Ishikawa (cell line): ENCODE results near the gene SAMHD1.

ENCODE experiments used
- CEBPB ChIP-seq: IDR thresholded peaks from 2 replicates; pipeline ENCODE4 v1.6.1; 2012
- CREB1 ChIP-seq: IDR thresholded peaks from 2 replicates; pipeline ENCODE4 v1.6.1; 2012; ENCODE audit warnings: low read depth
- EGR1 ChIP-seq: IDR thresholded peaks from 2 replicates; pipeline ENCODE4 v1.6.1; 2012
- EP300 ChIP-seq: IDR thresholded peaks from 2 replicates; pipeline ENCODE4 v1.6.1; 2012; ENCODE audit warnings: borderline replicate concordance
- FOXM1 ChIP-seq: IDR thresholded peaks from 2 replicates; pipeline ENCODE4 v1.6.1; 2012; ENCODE audit warnings: low read depth, borderline replicate concordance
- NFIC ChIP-seq: IDR thresholded peaks from 2 replicates; pipeline ENCODE4 v1.6.1; 2012
- RAD21 ChIP-seq: IDR thresholded peaks from 2 replicates; pipeline ENCODE4 v1.6.1; 2012; ENCODE audit warnings: low read depth
- TAF1 ChIP-seq: IDR thresholded peaks from 2 replicates; pipeline ENCODE4 v1.6.1; 2012; ENCODE audit warnings: low read depth, mild to moderate bottlenecking
- TCF12 ChIP-seq: IDR thresholded peaks from 2 replicates; pipeline ENCODE4 v1.6.1; 2012; ENCODE audit warnings: low read depth
- TEAD4 ChIP-seq: IDR thresholded peaks from 2 replicates; pipeline ENCODE4 v1.6.1; 2012
- YY1 ChIP-seq: IDR thresholded peaks from 2 replicates; pipeline ENCODE4 v1.6.1; 2012; ENCODE audit warnings: low read depth
- ZBTB7A ChIP-seq: IDR thresholded peaks from 2 replicates; pipeline ENCODE4 v1.6.1; 2012; ENCODE audit warnings: low read depth
- TF ChIP-seq, protein P1 (sequence below): IDR thresholded peaks from 2 replicates; pipeline ENCODE4 v1.6.1; 2012
- TF ChIP-seq, protein P2 (sequence below): IDR thresholded peaks from 2 replicates; pipeline ENCODE4 v1.6.1; 2012; ENCODE audit warnings: low read depth, mild to moderate bottlenecking
- TF ChIP-seq, protein P3 (sequence below): IDR thresholded peaks from 2 replicates; pipeline ENCODE4 v1.6.1; 2012

The SAMHD1 gene

DNA sequence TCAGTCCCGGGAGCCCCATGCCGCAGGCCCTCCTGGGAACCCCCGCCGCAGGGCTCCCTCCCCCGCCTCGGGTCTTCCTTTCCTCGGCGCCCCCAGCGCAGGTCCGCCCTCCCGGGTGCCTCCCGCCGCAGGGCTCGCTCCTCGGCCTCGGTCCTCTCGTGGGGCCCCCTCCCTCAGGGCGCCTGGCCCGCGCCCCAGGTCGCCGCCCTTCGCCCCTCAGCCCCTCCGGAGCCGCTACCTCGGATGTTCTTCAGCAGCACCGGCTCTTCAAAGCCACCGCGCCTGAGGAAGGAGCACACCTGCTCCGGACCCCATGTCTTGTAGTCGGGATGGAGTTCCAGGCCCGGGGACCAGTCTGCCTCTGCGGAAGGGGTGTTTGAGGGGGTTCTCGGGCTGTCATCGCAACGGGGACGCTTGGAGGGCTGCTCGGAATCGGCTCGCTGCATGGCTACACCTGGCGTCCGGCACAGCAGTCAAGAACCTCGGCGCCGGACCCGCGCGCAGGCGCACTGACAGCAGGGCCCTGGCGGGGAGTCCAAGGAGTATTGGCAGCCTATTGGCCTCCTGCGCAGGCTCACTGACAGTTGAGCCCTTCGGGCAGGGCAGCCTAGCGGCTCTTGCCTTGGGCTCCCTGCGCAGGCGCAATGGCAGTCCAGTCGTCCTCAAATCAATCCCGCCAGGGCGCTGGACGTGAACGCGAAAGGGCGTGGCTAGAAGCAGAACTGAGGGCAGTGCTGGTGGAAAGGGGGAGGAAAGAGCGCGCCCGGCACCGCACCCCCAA is at the start of gene SAMHD1:
Gene SAMHD1, minus strand, starts transcription at position 511 of the 781 bp plus-strand sequence. Its CDS starts 65 bp downstream, at position 446.
- TF ChIP-seq TCF12 (peak; percentile 46; the same call in 1 of the 2 replicates), TAF1 (peak; percentile 44), ZBTB7A (no peak; the same call in 1 of the 2 replicates), EP300 (no peak)
- TF ChIP-seq, protein P1, sequence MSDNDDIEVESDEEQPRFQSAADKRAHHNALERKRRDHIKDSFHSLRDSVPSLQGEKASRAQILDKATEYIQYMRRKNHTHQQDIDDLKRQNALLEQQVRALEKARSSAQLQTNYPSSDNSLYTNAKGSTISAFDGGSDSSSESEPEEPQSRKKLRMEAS = peak; percentile 72
- TF ChIP-seq, protein P2, sequence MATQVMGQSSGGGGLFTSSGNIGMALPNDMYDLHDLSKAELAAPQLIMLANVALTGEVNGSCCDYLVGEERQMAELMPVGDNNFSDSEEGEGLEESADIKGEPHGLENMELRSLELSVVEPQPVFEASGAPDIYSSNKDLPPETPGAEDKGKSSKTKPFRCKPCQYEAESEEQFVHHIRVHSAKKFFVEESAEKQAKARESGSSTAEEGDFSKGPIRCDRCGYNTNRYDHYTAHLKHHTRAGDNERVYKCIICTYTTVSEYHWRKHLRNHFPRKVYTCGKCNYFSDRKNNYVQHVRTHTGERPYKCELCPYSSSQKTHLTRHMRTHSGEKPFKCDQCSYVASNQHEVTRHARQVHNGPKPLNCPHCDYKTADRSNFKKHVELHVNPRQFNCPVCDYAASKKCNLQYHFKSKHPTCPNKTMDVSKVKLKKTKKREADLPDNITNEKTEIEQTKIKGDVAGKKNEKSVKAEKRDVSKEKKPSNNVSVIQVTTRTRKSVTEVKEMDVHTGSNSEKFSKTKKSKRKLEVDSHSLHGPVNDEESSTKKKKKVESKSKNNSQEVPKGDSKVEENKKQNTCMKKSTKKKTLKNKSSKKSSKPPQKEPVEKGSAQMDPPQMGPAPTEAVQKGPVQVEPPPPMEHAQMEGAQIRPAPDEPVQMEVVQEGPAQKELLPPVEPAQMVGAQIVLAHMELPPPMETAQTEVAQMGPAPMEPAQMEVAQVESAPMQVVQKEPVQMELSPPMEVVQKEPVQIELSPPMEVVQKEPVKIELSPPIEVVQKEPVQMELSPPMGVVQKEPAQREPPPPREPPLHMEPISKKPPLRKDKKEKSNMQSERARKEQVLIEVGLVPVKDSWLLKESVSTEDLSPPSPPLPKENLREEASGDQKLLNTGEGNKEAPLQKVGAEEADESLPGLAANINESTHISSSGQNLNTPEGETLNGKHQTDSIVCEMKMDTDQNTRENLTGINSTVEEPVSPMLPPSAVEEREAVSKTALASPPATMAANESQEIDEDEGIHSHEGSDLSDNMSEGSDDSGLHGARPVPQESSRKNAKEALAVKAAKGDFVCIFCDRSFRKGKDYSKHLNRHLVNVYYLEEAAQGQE = no peak

DNA sequence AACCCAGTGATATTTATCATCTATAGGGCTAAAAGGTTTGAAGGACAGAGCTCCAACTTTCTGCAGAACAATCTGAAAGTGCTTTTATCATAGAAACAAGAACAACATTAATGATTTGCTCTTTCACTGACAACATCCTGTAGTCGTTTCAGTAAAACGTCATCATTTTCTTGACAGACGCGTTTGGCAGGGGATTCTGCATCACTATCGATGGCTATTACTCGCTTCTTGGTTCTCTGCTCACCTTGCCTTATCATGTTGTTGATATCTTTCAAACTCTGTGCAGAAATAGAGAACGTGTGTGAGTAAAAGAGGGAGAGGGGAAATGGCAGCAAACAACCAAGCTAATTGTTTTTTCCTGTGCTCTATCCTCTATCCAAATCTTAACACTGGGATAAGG is 47.1 kb upstream of the SAMHD1 start:
- TF ChIP-seq, protein P3, sequence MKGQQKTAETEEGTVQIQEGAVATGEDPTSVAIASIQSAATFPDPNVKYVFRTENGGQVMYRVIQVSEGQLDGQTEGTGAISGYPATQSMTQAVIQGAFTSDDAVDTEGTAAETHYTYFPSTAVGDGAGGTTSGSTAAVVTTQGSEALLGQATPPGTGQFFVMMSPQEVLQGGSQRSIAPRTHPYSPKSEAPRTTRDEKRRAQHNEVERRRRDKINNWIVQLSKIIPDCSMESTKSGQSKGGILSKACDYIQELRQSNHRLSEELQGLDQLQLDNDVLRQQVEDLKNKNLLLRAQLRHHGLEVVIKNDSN = no peak
- no peak for TF ChIP-seq TAF1
- TF ChIP-seq RAD21 = no peak
- no peak for TF ChIP-seq FOXM1
- TF ChIP-seq YY1 = no peak
- TF ChIP-seq EGR1 = no peak
- no peak for TF ChIP-seq CEBPB
- TF ChIP-seq TEAD4 = no peak
- no peak for TF ChIP-seq TCF12
- no peak for TF ChIP-seq ZBTB7A
- TF ChIP-seq, protein P2 = no peak
- no peak for TF ChIP-seq NFIC
- TF ChIP-seq EP300 = no peak
- TF ChIP-seq, protein P1 = no peak
- TF ChIP-seq CREB1 = no peak

DNA sequence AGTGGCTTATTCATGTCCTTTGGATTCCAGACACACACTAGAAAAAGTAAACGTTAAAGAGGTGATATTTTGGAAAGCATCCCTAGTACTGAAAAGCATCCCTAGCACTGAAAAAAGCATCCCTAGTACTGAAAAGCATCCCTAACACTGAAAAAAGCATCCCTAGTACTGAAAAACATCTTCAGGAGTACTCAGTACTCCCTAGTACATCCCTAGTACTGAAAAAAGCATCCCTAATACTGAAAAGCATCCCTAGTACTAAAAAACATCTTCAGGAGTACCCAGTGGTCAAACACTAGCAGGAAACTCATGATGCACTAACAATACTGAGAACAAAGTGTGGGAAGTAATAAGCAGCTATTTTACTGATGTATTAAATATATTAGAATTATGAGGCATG is 45.6 kb upstream of the SAMHD1 start:
- TF ChIP-seq TEAD4 (no peak), CEBPB (no peak)
- TF ChIP-seq, protein P1 = no peak

DNA sequence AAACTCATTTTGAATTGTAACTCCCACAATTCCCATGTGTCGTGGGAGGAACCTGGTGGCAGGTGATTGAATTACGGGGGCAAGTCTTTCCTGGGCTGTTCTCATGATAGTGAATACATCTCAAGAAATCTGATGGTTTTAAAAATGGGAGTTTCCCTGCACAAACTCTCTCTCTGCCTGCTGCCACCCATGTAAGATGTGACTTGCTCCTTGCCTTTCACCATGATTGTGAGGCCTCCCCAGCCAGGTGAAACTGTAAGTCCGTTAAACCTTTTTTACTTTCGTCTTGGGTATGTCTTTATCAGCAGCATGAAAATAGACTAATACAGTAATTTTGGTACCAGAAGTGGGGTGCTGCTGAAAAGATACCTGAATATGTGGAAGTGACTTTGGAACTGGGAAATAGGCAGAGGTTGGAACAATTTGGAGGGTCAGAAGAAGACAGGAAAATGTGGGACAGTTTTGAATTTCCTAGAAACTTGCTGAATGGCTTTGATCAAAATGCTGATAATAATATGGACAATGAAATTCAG is 41.4 kb upstream of the SAMHD1 start:
- TF ChIP-seq TEAD4 (no peak), FOXM1 (no peak), EP300 (no peak), RAD21 (no peak)
- TF ChIP-seq, protein P1 = no peak
- TF ChIP-seq, protein P3 = no peak

DNA sequence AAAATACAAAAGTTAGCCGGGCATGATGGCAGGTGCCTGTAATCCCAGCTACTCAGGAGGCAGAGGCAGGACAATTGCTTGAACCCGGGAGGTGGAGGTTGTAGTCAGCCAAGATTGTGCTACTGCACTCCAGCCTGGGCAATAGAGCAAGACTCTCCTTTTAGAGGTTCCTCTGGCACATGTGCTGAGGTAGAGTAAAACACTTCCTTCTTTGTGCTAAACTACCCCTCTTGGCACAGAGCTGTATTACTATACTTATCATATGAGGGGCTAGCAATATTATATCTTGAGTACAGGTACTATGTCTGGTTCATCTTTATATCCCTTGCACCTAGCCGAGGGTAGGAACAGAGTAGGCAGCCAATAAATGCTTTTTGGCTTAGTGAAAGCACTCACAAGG is 40.2 kb upstream of the SAMHD1 start:
- TF ChIP-seq NFIC (no peak), CEBPB (no peak), FOXM1 (no peak), CREB1 (no peak), TAF1 (no peak), TCF12 (no peak), TEAD4 (no peak), YY1 (no peak), EGR1 (no peak)
- TF ChIP-seq, protein P1 = no peak

DNA sequence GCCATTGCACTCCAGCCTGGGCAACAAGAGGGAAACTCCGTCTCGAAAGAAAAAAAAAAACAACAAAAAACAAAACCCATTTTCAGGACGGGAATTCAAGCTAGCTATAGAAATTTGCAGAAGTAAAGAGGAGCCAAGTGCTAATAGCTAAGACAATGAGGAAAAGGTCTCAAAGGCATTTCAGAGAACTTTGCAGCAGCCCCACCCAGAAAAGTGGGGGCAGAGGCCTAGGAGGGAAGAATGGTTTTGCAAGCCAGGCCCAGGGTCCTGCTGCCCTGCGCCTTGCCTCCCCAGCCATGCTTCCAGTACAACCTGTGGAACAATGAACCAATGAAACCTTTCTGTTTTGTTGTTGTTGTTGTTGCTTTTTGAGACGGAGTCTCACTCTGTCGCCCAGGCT is 38.3 kb upstream of the SAMHD1 start:
- TF ChIP-seq, protein P1 = no peak
